Thoracic aorta endothelial cell (primary cell): Measurements from ENCODE around the gene SCRN2. TPM values are rescaled to one million over a fixed set of nuclear protein-coding genes. Genes with fewer than 3 reads are reported as not detected.

Source experiments
- total RNA-seq: library from RNA; depleted of rRNA; stranded (reverse); fragments of >200 nt; gene quantifications from 2 replicates; pipeline ENCODE4 v1.2.3, GENCODE V29; 2012

Gene SCRN2
- 18.2 and 30.4 TPM in 2 replicates for total RNA-seq

GRCh38 chr17:47840742-47841487 is at the start of gene SCRN2:
TSS of gene SCRN2 (minus strand) at chr17:47841273. CDS start at chr17:47840843, 430 bp downstream.

GRCh38 chr17:47850692-47851573 is 9.9 kb upstream of the SCRN2 start, which contains the start of gene SP6:
TSS of gene SP6 (minus strand) at chr17:47851163. CDS start at chr17:47848429, 2,734 bp downstream.

GRCh38 chr17:47831003-47831933 is 9.8 kb downstream of the SCRN2 start, which contains the start of the genes LRRC46 and MRPL10:
TSS of gene LRRC46 (plus strand) at chr17:47831670. CDS start at chr17:47831990, 320 bp downstream.
TSS of gene MRPL10 (minus strand) at chr17:47831541. CDS start at chr17:47831511, 30 bp downstream.

GRCh38 chr17:47821424-47822391 is 19.4 kb downstream of the SCRN2 start, which contains the start of gene OSBPL7:
TSS of gene OSBPL7 (minus strand) at chr17:47821794. CDS start at chr17:47820278, 1,516 bp downstream.

Other genes starting within 250 kb of the SCRN2 start
- 566 and 640 TPM in 2 replicates for gene KPNB1, start 191.4 kb downstream of the SCRN2 start, total RNA-seq
- 8.8 and 14.6 TPM in 2 replicates for gene TBKBP1, start 147.1 kb downstream of the SCRN2 start, total RNA-seq
- gene TBX21, start 108.0 kb downstream of the SCRN2 start, total RNA-seq: not detected in 2 replicates
- gene OSBPL7, start 19.5 kb downstream of the SCRN2 start, total RNA-seq: 11.3 and 14.9 TPM in 2 replicates
- gene MRPL10, start 9.7 kb downstream of the SCRN2 start, total RNA-seq: 29.4 and 42.4 TPM in 2 replicates
- 0.22 TPM in 1 of 2 replicates, not detected in the other for gene LRRC46, start 9.6 kb downstream of the SCRN2 start, total RNA-seq
- 1.7 and 2.4 TPM in 2 replicates for gene SP6, start 9.9 kb upstream of the SCRN2 start, total RNA-seq
- 2.7 and 4.0 TPM in 2 replicates for gene SP2, start 55.0 kb upstream of the SCRN2 start, total RNA-seq
- gene PNPO, start 100.3 kb upstream of the SCRN2 start, total RNA-seq: 40.3 and 42.8 TPM in 2 replicates
- gene PRR15L, start 116.6 kb upstream of the SCRN2 start, total RNA-seq: not detected in 2 replicates
- 38.2 and 41.1 TPM in 2 replicates for gene CDK5RAP3, start 129.8 kb upstream of the SCRN2 start, total RNA-seq
- gene COPZ2, start 196.5 kb upstream of the SCRN2 start, total RNA-seq: 5.1 and 6.8 TPM in 2 replicates
- 98.3 and 106 TPM in 2 replicates for gene NFE2L1, start 207.1 kb upstream of the SCRN2 start, total RNA-seq